GM04504 (cell line): ENCODE measurements around the gene ACSS1.

Experiments used
- DNase-seq: peaks from one replicate; pipeline ENCODE4 v3.0.0-alpha.2; 2012; ENCODE audit warnings: low read depth

Gene ACSS1

GRCh38 chr20:25046181-25046641 is 11.7 kb downstream of the ACSS1 start:
- DNase-seq, result no peak

GRCh38 chr20:25045343-25045712 is 12.6 kb downstream of the ACSS1 start:
- no peak for DNase-seq

GRCh38 chr20:25044660-25045342 is 13.1 kb downstream of the ACSS1 start:
- no peak for DNase-seq

- no peak for DNase-seq
Measured at GRCh38 chr20:25044261-25044560, 13.7 kb downstream of the ACSS1 start.

GRCh38 chr20:25043499-25044260 is 14.3 kb downstream of the ACSS1 start:
- no peak for DNase-seq

- DNase-seq, result no peak
Measured at GRCh38 chr20:25042531-25043498, 15.1 kb downstream of the ACSS1 start.

- no peak for DNase-seq
Measured at GRCh38 chr20:25041813-25042530, 16.0 kb downstream of the ACSS1 start.

- DNase-seq, result no peak
Measured at GRCh38 chr20:25040438-25040831, 17.5 kb downstream of the ACSS1 start.

GRCh38 chr20:25039697-25040437 is 18.1 kb downstream of the ACSS1 start:
- DNase-seq, result peak; percentile 54

GRCh38 chr20:25038591-25039015 is 19.3 kb downstream of the ACSS1 start:
- no peak for DNase-seq

- no peak for DNase-seq
Measured at GRCh38 chr20:25038103-25038410, 19.9 kb downstream of the ACSS1 start.

GRCh38 chr20:25037288-25038102 is 20.4 kb downstream of the ACSS1 start:
- no peak for DNase-seq

GRCh38 chr20:25036331-25036936 is 21.5 kb downstream of the ACSS1 start:
- no peak for DNase-seq

- DNase-seq, result no peak
Measured at GRCh38 chr20:25035921-25036320, 22.0 kb downstream of the ACSS1 start.

- no peak for DNase-seq
Measured at GRCh38 chr20:25033924-25034300, 24.0 kb downstream of the ACSS1 start.

- DNase-seq, result no peak
Measured at GRCh38 chr20:25033265-25033923, 24.5 kb downstream of the ACSS1 start.

- no peak for DNase-seq
Measured at GRCh38 chr20:25032478-25033264, 25.3 kb downstream of the ACSS1 start.

GRCh38 chr20:25032065-25032477 is 25.9 kb downstream of the ACSS1 start:
- no peak for DNase-seq

- no peak for DNase-seq
Measured at GRCh38 chr20:25031241-25031640, 26.7 kb downstream of the ACSS1 start.
